Body of pancreas (tissue), 4 donors: ENCODE measurements around the gene EML4. TPM values are rescaled to one million over a fixed set of nuclear protein-coding genes. Genes with fewer than 3 reads are reported as not detected.
A peak's percentile ranks its signal among the peaks of the same experiment; 100 is the strongest.

Experiments
- ATAC-seq: fragments of 150-250 bp; one replicate; pipeline ENCODE4 v1.9.1; 2016
- DNase-seq, 4 donors: peaks; one replicate each; pipeline ENCODE4 v3.0.0-alpha.2; 2019
- H3K27ac ChIP-seq, 4 donors: fragments of 200-600 bp; sonication (generic); 1 replicate in 3 of 4; 2 replicates in 1 of 4; pipeline versions ENCODE4 v1.5.1 to v1.6.1; 2016 to 2019; ENCODE audit warnings: mild to moderate bottlenecking in 1 of 4, mixed read lengths in 1 of 4, moderate library complexity in 1 of 4
- H3K27me3 ChIP-seq, 2 donors: fragments of 200-600 bp; sonication (generic); one replicate each; pipeline ENCODE4 v1.6.0; 2016; ENCODE audit warnings: mild to moderate bottlenecking in 1 of 2
- H3K36me3 ChIP-seq, 2 donors: fragments of 200-600 bp; sonication (generic); replicated peaks in 1 of 2; 2 replicates each; pipeline ENCODE4 v1.5.1; 2016; ENCODE audit warnings: low read depth in 2 of 2; ENCODE audit not compliant: insufficient read depth in 1 of 2
- H3K4me1 ChIP-seq: fragments of 200-600 bp; sonication (generic); one replicate; pipeline ENCODE4 v1.6.0; 2016
- H3K4me3 ChIP-seq, 2 donors: fragments of 200-600 bp; sonication (generic); 1 replicate in 1 of 2; 2 replicates in 1 of 2; pipeline ENCODE4 v1.5.1; 2016 to 2019
- H3K9me3 ChIP-seq, 3 donors: fragments of 200-600 bp; sonication (generic); 1 replicate in 2 of 3; 2 replicates in 1 of 3; pipeline ENCODE4 v1.5.1; 2016
- CTCF ChIP-seq, 7 experiments: fragments of 450-650 bp in 4 of 7; fragments of 200-600 bp in 3 of 7; sonication (generic) in 3 of 7; IDR thresholded peaks; one replicate each; pipeline ENCODE4 v1.5.1; 2016 to 2019; ENCODE audit warnings: antibody characterized with exemption in 7 of 7
- POLR2A ChIP-seq, 3 donors: fragments of 450-650 bp; IDR thresholded peaks; one replicate each; pipeline ENCODE4 v1.6.1; 2016; ENCODE audit warnings: antibody characterized with exemption in 3 of 3, mild to moderate bottlenecking in 2 of 3
- whole genome bisulfite sequencing, 2 donors: methylation state at CpG; one replicate each; pipeline ENCODE4 v1.1.5; 2017; 5-methylcytosine and 5-hydroxymethylcytosine counted together
- intact Hi-C: fragments of 100-400 bp; cut with DNase I; formaldehyde crosslinking; loops from one replicate; pipeline ENCODE4 v1.15.1; 2023
- total RNA-seq, 2 donors: library from RNA; depleted of rRNA; stranded (reverse); fragments of >200 nt; gene quantifications; one replicate each; pipeline ENCODE4 v1.1.0, GENCODE V29; 2016

Gene EML4
- total RNA-seq, 2 donors from 2014 or later: 37.4 to 39.9 TPM

DNA sequence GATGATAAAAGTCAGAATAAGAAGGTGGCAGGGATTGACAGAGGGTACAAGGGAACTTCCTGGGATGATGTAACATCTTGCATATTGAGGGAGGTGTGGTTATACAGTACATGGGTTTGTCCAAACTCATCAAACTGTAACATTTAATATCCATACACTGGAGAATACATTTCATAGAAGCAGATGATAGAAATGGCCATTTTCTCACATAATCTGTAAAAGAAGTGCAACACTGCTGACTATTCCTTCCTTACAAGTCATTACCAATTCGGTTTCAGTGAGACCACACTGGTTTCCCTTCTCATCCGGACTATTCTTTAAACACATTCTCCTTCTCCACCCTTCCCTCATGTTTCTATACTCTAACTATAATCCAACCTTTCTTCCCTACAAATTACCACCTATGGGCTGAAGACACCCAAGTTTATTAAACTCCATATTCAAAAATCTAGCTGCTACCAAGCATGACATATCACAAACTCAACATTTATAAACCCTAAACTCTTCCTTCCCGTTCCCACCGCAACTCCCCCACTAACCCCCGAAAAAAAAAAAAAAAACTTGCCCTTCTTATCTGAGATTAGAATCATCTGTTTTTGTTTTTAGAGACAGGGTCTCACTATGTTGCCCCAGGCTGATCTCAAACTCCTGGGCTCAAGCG is 190.3 kb downstream of the EML4 start:
- intact Hi-C loops: no loop called here
- no peak for ATAC-seq
- DNase-seq: no peak
- Histone ChIP-seq H3K9me3 (no peaks in the 10 kb centered on the region), H3K4me1 (peaks cover 41% of the 10 kb centered on the region), H3K4me3 (peak overlapping the region in 1 of 2 donors; percentile 64), H3K36me3 (no peaks in the 10 kb centered on the region), H3K27me3 (no peaks in the 10 kb centered on the region), H3K27ac (peak overlapping the region in 3 of 4 donors; percentile 95)
- no peak for TF ChIP-seq CTCF (IDR thresholded peaks at IDR 0.05)
- WGBS, 2 donors: 25 to 33% methylated on average over 6 of the region's 6 CpGs

GRCh38 chr2:42359965-42360483 is 190.9 kb downstream of the EML4 start:
- intact Hi-C loops: no loop called here
- peak in 1 of 7 experiments; percentile 5 for TF ChIP-seq CTCF (IDR thresholded peaks at IDR 0.05)
- no peak for TF ChIP-seq POLR2A (IDR thresholded peaks at IDR 0.05)
- WGBS, 2 donors: 1 to 5% methylated on average over 12 of the region's 12 CpGs
- Histone ChIP-seq H3K9me3 (no peaks in the 10 kb centered on the region), H3K4me1 (peaks cover 41% of the 10 kb centered on the region), H3K36me3 (no peaks in the 10 kb centered on the region), H3K27ac (peak overlapping the region in 3 of 4 donors; percentile 95), H3K27me3 (no peaks in the 10 kb centered on the region), H3K4me3 (peak overlapping the region; percentile 64 to 78)
- ATAC-seq (no peak), DNase-seq (peak in 1 of 4 donors; percentile 23)

DNA sequence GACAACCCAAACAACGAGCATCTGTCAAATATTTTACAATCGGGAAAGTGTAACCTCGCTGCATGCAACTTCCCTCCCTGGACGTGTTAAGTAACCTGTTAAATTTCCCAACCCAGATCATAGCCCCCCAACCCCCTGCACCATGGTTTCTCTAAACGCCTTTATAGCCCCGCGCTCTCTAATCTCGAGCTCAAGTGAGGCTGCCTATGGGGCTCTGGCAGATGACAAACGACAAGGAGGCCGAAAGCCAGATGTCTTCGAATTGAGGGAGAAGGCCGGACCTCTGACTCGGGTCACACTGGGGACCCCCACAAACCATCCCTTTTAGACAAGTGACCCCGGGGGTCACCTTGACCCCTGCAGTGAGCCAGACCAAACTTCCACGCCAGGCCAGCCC is 191.3 kb downstream of the EML4 start:
- no peak for ATAC-seq
- 1% methylated on average over 14 to 15 of the region's 15 CpGs for WGBS, 2 donors
- Histone ChIP-seq H3K4me3 (peak overlapping the region; percentile 64 to 78), H3K36me3 (no peaks in the 10 kb centered on the region), H3K9me3 (no peaks in the 10 kb centered on the region), H3K27ac (peak overlapping the region; percentile 90 to 95 (median 95)), H3K27me3 (no peaks in the 10 kb centered on the region), H3K4me1 (peaks cover 41% of the 10 kb centered on the region)
- DNase-seq: no peak
- intact Hi-C loops: no loop called here
- TF ChIP-seq CTCF (IDR thresholded peaks at IDR 0.05) (no peak), POLR2A (IDR thresholded peaks at IDR 0.05) (no peak)

DNA sequence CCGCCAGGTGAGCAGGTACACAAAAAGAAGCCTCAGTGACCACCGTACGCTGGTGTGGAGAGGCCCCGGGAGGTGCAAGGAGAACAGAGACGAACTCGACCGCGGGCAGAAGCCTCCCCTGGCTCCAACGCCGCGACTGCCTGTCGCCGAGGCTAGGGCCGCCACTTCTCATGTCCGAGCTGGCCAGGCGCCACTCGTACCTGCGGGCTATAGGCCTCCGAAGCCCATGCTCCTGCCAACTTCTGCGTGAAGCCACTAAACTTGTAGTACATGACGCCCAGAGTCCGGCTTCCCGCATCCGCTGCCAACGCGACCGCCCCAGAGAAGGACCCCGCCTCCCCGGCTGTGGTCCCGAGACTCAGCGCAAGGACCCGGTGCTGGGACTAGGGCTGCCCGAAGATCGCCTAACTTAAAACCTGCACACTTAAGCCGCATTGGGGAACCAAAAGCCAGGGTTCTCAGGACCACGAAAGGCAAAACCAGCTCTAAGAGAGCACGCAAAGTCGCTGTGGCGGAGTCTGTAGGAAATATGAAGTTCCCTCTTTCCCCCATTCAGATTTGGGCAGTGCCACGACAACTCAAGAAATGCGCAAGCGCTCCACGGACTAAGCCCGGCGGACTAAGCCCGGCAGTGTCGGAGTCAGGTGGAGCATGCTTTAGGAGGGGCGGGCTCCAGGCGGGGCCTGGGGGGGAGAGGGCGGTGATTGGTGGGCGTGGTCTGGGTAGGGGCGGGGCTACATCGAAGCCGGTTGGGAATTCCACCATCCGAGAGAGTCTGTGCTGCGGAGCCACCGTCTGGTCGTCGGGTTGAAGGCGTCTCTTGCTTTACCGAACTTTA is 192.0 kb downstream of the EML4 start, which contains the start of gene COX7A2L:
Gene COX7A2L (minus strand): TSS at position 328 of the 838 bp plus-strand sequence. CDS start 56 bp downstream, at position 272.
- WGBS, 2 donors: 0% methylated on average over 17 to 61 of the region's 61 CpGs
- H3K4me3 ChIP-seq: peak within 1 kb of the TSS; percentile 64 to 78
- H3K4me1 ChIP-seq: peaks cover 36% of the 10 kb centered on the region
- no peaks in the 10 kb centered on the region for H3K36me3 ChIP-seq
- peak within 1 kb of the TSS; percentile 90 to 95 (median 95) for H3K27ac ChIP-seq
- DNase-seq (peak; percentile 97 to 98 (median 97)), ATAC-seq (peak; percentile 96)
- no peaks in the 10 kb centered on the region for H3K27me3 ChIP-seq
- intact Hi-C loops: no loop called here
- H3K9me3 ChIP-seq: no peaks in the 10 kb centered on the region
- TF ChIP-seq POLR2A (IDR thresholded peaks at IDR 0.05) (peak; percentile 53 to 91 (median 89)), CTCF (IDR thresholded peaks at IDR 0.05) (peak in 4 of 7 experiments; percentile 31 to 45 (median 36))
